ENCODE results near the gene POLD2.

Gene POLD2

GRCh38 chr7:44145969-44146911 lies 22.9 kb upstream of the POLD2 start:
- DNase-seq (ENCODE audit: low read depth) = no peak
- no peak for TF ChIP-seq CTCF (conservative IDR thresholded peaks at IDR 0.05; ENCODE audit: low read depth, low read length)
- peak overlapping the region; percentile 51 for H3K4me3 ChIP-seq (ENCODE audit: low read length)

GRCh38 chr7:44145479-44145968 lies 22.2 kb upstream of the POLD2 start:
- TF ChIP-seq CTCF (conservative IDR thresholded peaks at IDR 0.05; ENCODE audit: low read depth, low read length) = no peak
- peak overlapping the region; percentile 51 for H3K4me3 ChIP-seq (ENCODE audit: low read length)
- DNase-seq (ENCODE audit: low read depth) = no peak

GRCh38 chr7:44144968-44145478 lies 21.7 kb upstream of the POLD2 start:
- TF ChIP-seq CTCF (conservative IDR thresholded peaks at IDR 0.05; ENCODE audit: low read depth, low read length) = no peak
- no peak overlapping the region for H3K4me3 ChIP-seq (ENCODE audit: low read length)
- no peak for DNase-seq (ENCODE audit: low read depth)

GRCh38 chr7:44144426-44144967 lies 21.1 kb upstream of the POLD2 start:
- DNase-seq (ENCODE audit: low read depth) = no peak
- TF ChIP-seq CTCF (conservative IDR thresholded peaks at IDR 0.05; ENCODE audit: low read depth, low read length) = no peak

GRCh38 chr7:44143646-44144250 lies 20.4 kb upstream of the POLD2 start:
- no peak for DNase-seq (ENCODE audit: low read depth)
- no peak for TF ChIP-seq CTCF (conservative IDR thresholded peaks at IDR 0.05; ENCODE audit: low read depth, low read length)
- no peak overlapping the region for H3K4me3 ChIP-seq (ENCODE audit: low read length)

More at GRCh38 chr7:44144426-44144967, 21.1 kb upstream of the POLD2 start:
- H3K4me3 ChIP-seq (ENCODE audit: low read length) = no peak overlapping the region

- TF ChIP-seq CTCF (conservative IDR thresholded peaks at IDR 0.05; ENCODE audit: low read depth, low read length) = no peak
- no peak for DNase-seq (ENCODE audit: low read depth)
- H3K4me3 ChIP-seq (ENCODE audit: low read length) = no peak overlapping the region
These were observed 18.7 kb upstream of the POLD2 start for GRCh38 chr7:44142028-44142427.

Data from retinal pigment epithelial cell (primary cell).